Measurements from ENCODE around the gene RDH12.

GRCh38 chr14:67727361-67727760 is 25.7 kb downstream of the RDH12 start:
- no peak for TF ChIP-seq CTCF (IDR thresholded peaks at IDR 0.05; ENCODE audit: low read depth, low read length)
- no peak for TF ChIP-seq EZH2phosphoT487 (IDR thresholded peaks at IDR 0.05; ENCODE audit: low read depth)

All from OCI-LY3 (cell line).